HepG2 (cell line): ENCODE results near the gene YWHAE. TPM values are rescaled to one million over a fixed set of nuclear protein-coding genes. Genes with fewer than 3 reads are reported as not detected.

Experiments used
- BRD4 ChIP-seq: sonication (generic); formaldehyde crosslinking; IDR thresholded peaks from 2 replicates; pipeline ENCODE4 v1.4.0; 2020; ENCODE audit warnings: missing genetic modification reagents
- ELF3 ChIP-seq: IDR thresholded peaks from 2 replicates; pipeline ENCODE4 v1.6.1; 2016; ENCODE audit warnings: missing genetic modification reagents, missing compliant biosample characterization
- FOXO1 ChIP-seq: sonication (generic); formaldehyde crosslinking; IDR thresholded peaks from 2 replicates; pipeline ENCODE4 v1.4.0; 2020; ENCODE audit warnings: missing genetic modification reagents
- SNAPC2 ChIP-seq: sonication (generic); formaldehyde crosslinking; IDR thresholded peaks from 2 replicates; pipeline ENCODE4 v1.8.1; 2022; ENCODE audit warnings: mild to moderate bottlenecking, missing genetic modification reagents
- SOX5 ChIP-seq: IDR thresholded peaks from 2 replicates; pipeline ENCODE4 v1.6.1; 2016; ENCODE audit warnings: borderline replicate concordance
- SYNCRIP ChIP-seq: fragments of 200-400 bp; formaldehyde crosslinking; IDR thresholded peaks from 2 replicates; pipeline ENCODE4 v1.6.1; 2018; ENCODE audit warnings: mild to moderate bottlenecking, low read depth, low read length; ENCODE audit not compliant: insufficient read depth
- TBX3 ChIP-seq: fragments of 450-650 bp; IDR thresholded peaks from 2 replicates; pipeline ENCODE4 v1.6.1; 2017; ENCODE audit warnings: antibody characterized with exemption, mild to moderate bottlenecking, inconsistent platforms, borderline replicate concordance
- TEAD3 ChIP-seq: optimal IDR thresholded peaks from 2 replicates; pipeline ENCODE3; 2016; ENCODE audit warnings: borderline replicate concordance
- ZBTB40 ChIP-seq, 2 experiments: fragments of 450-650 bp in 1 of 2; sonication (generic) in 1 of 2; formaldehyde crosslinking in 1 of 2; IDR thresholded peaks; 2 replicates each; pipeline versions ENCODE4 v1.6.1 to v1.8.0; 2016 to 2022; ENCODE audit warnings: antibody characterized with exemption in 1 of 2, mild to moderate bottlenecking in 1 of 2, missing genetic modification reagents in 1 of 2
- ZNF432 ChIP-seq: sonication (generic); formaldehyde crosslinking; IDR thresholded peaks from 2 replicates; pipeline ENCODE4 v1.5.0; 2020; ENCODE audit warnings: missing genetic modification reagents, mild to moderate bottlenecking, borderline replicate concordance
- ZNF784 ChIP-seq: sonication (generic); formaldehyde crosslinking; IDR thresholded peaks from 2 replicates; pipeline ENCODE4 v1.5.1; 2020; ENCODE audit warnings: missing genetic modification reagents, mild to moderate bottlenecking, borderline replicate concordance
- polyA plus RNA-seq, 8 experiments: library from polyadenylated mRNA; depleted of rRNA in 3 of 8; stranded (reverse) in 7 of 8; unstranded in 1 of 8; fragments of >200 nt; fragmentation: Illumina TruSeq in 4 of 8; extraction: Trizol in 4 of 8; gene quantifications; 2 replicates each; pipeline versions ENCODE4 v1.2.1 to v1.2.3, GENCODE V29; 2011 to 2016; ENCODE audit warnings: low read depth in 4 of 8, missing spikeins in 1 of 8, mixed read lengths in 1 of 8; ENCODE audit not compliant: insufficient read depth in 1 of 8
- total RNA-seq, 5 experiments: library from RNA; depleted of rRNA; stranded (reverse); fragments of >200 nt; fragmentation: Illumina TruSeq; extraction: Trizol; gene quantifications; 2 replicates each; pipeline ENCODE4 v1.2.3, GENCODE V29; 2016; ENCODE audit warnings: low read depth in 1 of 5
- TF ChIP-seq, protein P1 (sequence below): sonication (generic); formaldehyde crosslinking; IDR thresholded peaks from 2 replicates; pipeline ENCODE4 v1.4.0; 2020; ENCODE audit warnings: missing genetic modification reagents
- TF ChIP-seq, protein P2 (sequence below): sonication (generic); formaldehyde crosslinking; IDR thresholded peaks from 2 replicates; pipeline ENCODE4 v1.4.0; 2020; ENCODE audit warnings: missing genetic modification reagents
- TF ChIP-seq, protein P3 (sequence below): sonication (generic); formaldehyde crosslinking; IDR thresholded peaks from 2 replicates; pipeline ENCODE4 v1.5.0; 2020; ENCODE audit warnings: missing genetic modification reagents

YWHAE gene
- total and polyA plus RNA-seq, 2 of the 13 experiments (the other 11 are each of a cell fraction or from before 2014, with no cell fraction given), result 256 to 335 TPM

DNA sequence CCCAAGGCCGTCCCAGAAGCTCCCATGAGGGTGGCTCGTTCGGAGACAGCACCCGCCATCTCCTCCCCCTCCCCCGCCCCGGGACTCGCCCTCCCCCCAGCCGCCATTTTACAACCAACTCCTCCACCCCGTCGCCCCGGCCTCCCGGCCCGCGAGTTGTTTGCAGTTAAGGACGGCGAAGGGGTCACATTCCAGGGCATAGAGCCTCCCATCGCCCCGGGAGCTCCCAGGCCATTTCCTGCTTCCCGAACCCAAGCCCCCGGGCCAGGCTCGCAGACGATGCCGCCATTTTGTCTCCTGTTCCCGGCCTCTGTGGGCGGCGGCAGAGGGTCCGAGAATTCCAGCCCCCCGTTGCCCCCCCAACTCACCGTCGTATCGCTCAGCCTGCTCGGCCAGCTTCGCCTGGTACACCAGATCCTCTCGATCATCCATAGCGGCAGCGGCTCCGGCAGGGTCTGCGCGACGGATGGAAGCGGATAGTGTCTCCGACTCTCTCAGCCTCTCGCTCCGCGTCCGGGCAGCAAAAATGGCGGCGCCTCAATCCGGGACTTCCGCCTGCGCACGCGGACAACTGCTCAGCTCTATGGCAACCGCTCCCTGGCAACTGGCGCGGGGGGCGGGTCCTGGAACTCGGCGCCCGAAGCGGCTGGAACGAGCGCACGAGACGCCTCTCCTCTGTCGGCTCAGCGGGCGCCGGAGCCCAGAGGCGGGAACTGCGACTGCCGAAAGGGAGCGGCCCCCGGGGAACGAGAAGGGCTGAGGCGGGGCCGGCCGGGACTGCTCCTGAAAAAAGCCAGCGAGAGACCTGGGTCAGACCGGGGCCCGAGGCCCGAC lies at the start of gene YWHAE (continued):
- no peak for TF ChIP-seq ZBTB40 (IDR thresholded peaks at IDR 0.05)
- TF ChIP-seq ZBTB40 (CRISPR knock-in tag; IDR thresholded peaks at IDR 0.05), result peak; percentile 41; the same call in 1 of the 2 replicates
- TF ChIP-seq, protein P1, sequence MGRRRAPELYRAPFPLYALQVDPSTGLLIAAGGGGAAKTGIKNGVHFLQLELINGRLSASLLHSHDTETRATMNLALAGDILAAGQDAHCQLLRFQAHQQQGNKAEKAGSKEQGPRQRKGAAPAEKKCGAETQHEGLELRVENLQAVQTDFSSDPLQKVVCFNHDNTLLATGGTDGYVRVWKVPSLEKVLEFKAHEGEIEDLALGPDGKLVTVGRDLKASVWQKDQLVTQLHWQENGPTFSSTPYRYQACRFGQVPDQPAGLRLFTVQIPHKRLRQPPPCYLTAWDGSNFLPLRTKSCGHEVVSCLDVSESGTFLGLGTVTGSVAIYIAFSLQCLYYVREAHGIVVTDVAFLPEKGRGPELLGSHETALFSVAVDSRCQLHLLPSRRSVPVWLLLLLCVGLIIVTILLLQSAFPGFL (CRISPR knock-in tag), result no peak
- TF ChIP-seq, protein P2, sequence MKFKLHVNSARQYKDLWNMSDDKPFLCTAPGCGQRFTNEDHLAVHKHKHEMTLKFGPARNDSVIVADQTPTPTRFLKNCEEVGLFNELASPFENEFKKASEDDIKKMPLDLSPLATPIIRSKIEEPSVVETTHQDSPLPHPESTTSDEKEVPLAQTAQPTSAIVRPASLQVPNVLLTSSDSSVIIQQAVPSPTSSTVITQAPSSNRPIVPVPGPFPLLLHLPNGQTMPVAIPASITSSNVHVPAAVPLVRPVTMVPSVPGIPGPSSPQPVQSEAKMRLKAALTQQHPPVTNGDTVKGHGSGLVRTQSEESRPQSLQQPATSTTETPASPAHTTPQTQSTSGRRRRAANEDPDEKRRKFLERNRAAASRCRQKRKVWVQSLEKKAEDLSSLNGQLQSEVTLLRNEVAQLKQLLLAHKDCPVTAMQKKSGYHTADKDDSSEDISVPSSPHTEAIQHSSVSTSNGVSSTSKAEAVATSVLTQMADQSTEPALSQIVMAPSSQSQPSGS (CRISPR knock-in tag), result no peak; the same call in 1 of the 2 replicates
- no peak for TF ChIP-seq ZNF432 (CRISPR knock-in tag)
- no peak for TF ChIP-seq SNAPC2
- peak; percentile 78 for TF ChIP-seq ELF3 (CRISPR knock-in tag)
- no peak for TF ChIP-seq SYNCRIP
- TF ChIP-seq SOX5, result peak; percentile 57; the same call in 1 of the 2 replicates
- TF ChIP-seq, protein P3, sequence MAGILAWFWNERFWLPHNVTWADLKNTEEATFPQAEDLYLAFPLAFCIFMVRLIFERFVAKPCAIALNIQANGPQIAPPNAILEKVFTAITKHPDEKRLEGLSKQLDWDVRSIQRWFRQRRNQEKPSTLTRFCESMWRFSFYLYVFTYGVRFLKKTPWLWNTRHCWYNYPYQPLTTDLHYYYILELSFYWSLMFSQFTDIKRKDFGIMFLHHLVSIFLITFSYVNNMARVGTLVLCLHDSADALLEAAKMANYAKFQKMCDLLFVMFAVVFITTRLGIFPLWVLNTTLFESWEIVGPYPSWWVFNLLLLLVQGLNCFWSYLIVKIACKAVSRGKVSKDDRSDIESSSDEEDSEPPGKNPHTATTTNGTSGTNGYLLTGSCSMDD (CRISPR knock-in tag), result no peak
- TF ChIP-seq TEAD3 (CRISPR knock-in tag), result peak; percentile 54
- peak; percentile 89; the same call in 1 of the 2 replicates for TF ChIP-seq BRD4 (CRISPR knock-in tag)
- no peak for TF ChIP-seq TBX3
- TF ChIP-seq ZNF784, result no peak
- no peak; the same call in 1 of the 2 replicates for TF ChIP-seq FOXO1
